Cardiac fibroblast (primary cell): Measurements from ENCODE around the gene EPHB1.

ENCODE experiments used
- DNase-seq, 2 donors: peaks; one replicate each; pipeline versions ENCODE4 v3.0.0 to v3.0.0-alpha.2; 2010; ENCODE audit warnings: low read depth in 2 of 2
- H3K4me3 ChIP-seq, 2 donors: replicated peaks in 1 of 2; 1 replicate in 1 of 2; 2 replicates in 1 of 2; pipeline ENCODE4 v1.5.1; 2011; ENCODE audit warnings: low read depth in 2 of 2, low read length in 2 of 2, mild to moderate bottlenecking in 2 of 2, moderate library complexity in 1 of 2
- CTCF ChIP-seq: IDR thresholded peaks from one replicate; pipeline ENCODE4 v1.5.1; 2011; ENCODE audit warnings: low read depth, mild to moderate bottlenecking, low read length, inconsistent platforms

The EPHB1 gene

GRCh38 chr3:135071483-135071882 lies 276.4 kb downstream of the EPHB1 start:
- H3K4me3 ChIP-seq, result no peak overlapping the region
- TF ChIP-seq CTCF, result no peak
- no peak for DNase-seq

- DNase-seq, result no peak
- H3K4me3 ChIP-seq, result no peak overlapping the region
- TF ChIP-seq CTCF, result no peak
Observed at GRCh38 chr3:135072431-135072830, 277.4 kb downstream of the EPHB1 start.

GRCh38 chr3:135075157-135075556 lies 280.1 kb downstream of the EPHB1 start:
- no peak for TF ChIP-seq CTCF
- no peak for DNase-seq
- H3K4me3 ChIP-seq, result no peak overlapping the region

GRCh38 chr3:135076341-135076740 lies 281.3 kb downstream of the EPHB1 start:
- DNase-seq, result no peak
- TF ChIP-seq CTCF, result no peak
- H3K4me3 ChIP-seq, result no peak overlapping the region

GRCh38 chr3:135077186-135077585 lies 282.1 kb downstream of the EPHB1 start:
- no peak for DNase-seq
- no peak for TF ChIP-seq CTCF
- H3K4me3 ChIP-seq, result no peak overlapping the region

- no peak overlapping the region for H3K4me3 ChIP-seq
- no peak for DNase-seq
- TF ChIP-seq CTCF, result no peak
Observed at GRCh38 chr3:135078283-135078682, 283.2 kb downstream of the EPHB1 start.

- H3K4me3 ChIP-seq, result no peak overlapping the region
- TF ChIP-seq CTCF, result no peak
- no peak for DNase-seq
Observed at GRCh38 chr3:135079095-135079494, 284.0 kb downstream of the EPHB1 start.
